ENCODE results near the gene CPLX4.

CPLX4 gene

DNA sequence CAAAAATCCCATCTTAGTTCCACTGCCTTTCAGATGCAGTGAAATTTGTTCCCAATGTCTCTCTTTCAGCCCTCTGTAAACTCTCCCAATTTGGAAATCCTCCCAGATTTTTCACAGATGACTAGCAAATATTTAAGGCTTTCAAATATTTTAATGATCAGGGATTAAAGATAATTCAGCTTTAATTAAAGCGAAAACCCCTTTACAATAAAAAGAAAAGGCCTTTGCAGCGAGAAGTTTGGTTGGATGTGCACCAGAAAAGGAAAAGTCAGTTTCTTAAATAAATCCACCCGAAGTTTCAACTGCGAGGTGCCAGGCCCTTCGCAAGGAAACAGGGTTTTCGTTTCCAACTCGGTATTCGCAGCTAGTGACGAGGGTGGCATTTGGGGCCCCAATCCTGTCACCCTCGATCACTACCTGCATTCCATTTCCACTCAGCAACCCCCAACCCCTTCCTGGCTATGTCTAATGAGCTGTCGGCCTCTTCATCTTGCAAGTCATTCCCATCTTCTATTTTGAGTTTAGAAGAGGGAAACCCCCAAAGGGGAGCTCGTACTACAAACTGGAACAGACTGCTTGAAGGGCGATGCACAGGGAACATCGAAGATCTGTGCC lies 46.7 kb downstream of the CPLX4 start:
- no peak overlapping the region for H3K27ac ChIP-seq
- TF ChIP-seq, protein P1, sequence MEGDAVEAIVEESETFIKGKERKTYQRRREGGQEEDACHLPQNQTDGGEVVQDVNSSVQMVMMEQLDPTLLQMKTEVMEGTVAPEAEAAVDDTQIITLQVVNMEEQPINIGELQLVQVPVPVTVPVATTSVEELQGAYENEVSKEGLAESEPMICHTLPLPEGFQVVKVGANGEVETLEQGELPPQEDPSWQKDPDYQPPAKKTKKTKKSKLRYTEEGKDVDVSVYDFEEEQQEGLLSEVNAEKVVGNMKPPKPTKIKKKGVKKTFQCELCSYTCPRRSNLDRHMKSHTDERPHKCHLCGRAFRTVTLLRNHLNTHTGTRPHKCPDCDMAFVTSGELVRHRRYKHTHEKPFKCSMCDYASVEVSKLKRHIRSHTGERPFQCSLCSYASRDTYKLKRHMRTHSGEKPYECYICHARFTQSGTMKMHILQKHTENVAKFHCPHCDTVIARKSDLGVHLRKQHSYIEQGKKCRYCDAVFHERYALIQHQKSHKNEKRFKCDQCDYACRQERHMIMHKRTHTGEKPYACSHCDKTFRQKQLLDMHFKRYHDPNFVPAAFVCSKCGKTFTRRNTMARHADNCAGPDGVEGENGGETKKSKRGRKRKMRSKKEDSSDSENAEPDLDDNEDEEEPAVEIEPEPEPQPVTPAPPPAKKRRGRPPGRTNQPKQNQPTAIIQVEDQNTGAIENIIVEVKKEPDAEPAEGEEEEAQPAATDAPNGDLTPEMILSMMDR (IDR thresholded peaks at IDR 0.05) = no peak
- no peak for TF ChIP-seq ZFX (IDR thresholded peaks at IDR 0.05; ENCODE audit: borderline replicate concordance)

DNA sequence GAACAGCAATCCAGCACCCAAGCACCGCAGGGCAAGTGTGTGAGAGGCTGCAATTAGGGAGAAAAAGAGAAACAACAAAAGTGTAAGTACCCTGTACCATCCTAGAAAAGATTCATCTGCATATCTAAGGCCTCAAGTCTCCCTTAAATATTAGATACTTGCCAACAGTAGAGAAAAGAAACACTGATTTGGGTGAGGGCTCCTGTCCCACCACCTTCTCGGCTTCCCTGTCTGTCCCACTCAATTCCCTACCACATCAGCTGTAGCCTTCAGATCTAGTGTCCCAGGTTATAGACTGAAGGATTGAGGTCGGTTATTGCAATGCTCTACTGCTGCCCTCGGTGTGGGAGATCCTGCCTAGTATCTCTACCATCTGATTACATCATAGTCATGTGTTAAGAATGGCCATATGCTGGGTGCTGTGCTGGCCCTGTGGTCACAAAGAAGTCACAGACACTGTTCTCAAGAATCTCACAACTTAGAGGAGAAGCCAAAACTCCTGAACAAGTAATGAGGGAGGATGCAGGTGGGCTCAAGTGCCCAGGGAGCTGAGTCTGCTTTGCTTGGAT lies 47.7 kb downstream of the CPLX4 start:
- TF ChIP-seq, protein P1 (IDR thresholded peaks at IDR 0.05) = no peak
- no peak for TF ChIP-seq ZFX (IDR thresholded peaks at IDR 0.05; ENCODE audit: borderline replicate concordance)
- H3K27ac ChIP-seq = no peak overlapping the region

DNA sequence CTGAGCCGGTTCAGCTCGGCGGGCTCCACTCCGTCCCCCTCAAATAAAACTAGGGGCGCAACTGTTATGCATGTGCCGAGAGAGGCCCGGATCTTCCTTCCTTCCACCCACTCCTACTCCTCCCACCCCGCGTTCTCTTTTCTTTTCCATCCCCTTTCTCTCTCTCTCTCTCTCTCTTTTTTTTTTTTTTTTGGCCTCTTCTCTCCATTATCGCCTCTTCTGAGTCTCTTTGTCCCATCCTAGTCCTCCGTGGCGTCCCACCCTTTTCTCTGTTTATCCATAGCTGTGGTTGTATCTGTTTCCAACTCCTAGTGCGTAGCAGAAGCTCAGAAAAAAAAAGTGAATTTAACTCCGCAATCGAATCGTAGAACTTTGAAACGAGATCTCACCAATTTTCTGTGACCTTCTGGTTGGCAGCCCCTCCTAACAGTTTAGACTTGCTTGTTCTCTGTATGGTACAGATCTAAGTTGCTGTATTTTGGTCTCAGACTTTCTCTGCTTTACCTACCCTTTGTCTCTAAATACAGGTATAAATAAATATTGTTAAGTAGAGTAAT lies 48.8 kb downstream of the CPLX4 start:
- TF ChIP-seq, protein P1 (IDR thresholded peaks at IDR 0.05) = no peak
- no peak overlapping the region for H3K27ac ChIP-seq

DNA sequence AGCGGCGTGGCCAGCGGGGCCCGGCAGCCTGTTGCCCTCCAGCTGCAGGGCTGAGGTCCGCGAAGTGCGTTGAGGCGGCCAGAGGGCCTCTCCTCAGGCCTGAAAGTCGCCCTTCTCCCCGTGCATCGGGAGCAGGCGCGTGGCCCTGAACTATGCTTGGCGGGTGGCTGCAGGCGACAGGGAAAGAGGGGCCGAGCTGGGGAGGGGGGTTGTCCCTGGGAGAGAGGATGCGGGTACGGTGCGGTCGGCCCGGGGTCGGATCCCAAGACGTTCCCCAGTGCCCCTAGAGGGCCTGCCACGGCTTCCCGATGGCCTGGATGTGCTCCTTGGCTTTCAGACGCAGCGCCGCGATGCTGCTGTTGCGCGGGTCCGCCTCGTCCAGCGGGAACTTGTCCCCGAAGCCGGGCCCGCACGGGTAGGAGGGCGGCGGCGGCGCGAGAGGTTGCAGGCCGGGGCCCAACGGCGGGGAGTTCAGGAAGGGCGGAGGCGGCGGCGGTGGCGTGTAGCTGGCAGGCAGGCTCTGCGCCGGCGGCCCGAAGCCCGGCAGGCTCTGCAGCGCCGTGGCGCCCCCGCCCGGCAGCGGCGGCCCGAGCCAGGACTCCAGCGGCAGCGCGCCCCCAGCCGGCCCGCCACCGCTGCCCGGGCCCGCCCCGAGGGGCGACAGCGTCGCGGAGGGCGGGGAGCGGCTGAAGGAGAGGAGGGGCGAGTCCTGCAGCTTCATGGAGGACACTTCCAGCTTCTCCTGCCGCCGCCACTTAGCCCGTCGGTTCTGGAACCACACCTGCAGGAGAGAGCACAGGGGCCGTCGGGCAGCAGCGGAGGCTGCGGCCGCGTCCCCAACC lies 49.5 kb downstream of the CPLX4 start:
- no peak overlapping the region for H3K27ac ChIP-seq
- TF ChIP-seq, protein P1 (IDR thresholded peaks at IDR 0.05) = peak; percentile 94
- TF ChIP-seq ZFX (IDR thresholded peaks at IDR 0.05; ENCODE audit: borderline replicate concordance) = no peak

DNA sequence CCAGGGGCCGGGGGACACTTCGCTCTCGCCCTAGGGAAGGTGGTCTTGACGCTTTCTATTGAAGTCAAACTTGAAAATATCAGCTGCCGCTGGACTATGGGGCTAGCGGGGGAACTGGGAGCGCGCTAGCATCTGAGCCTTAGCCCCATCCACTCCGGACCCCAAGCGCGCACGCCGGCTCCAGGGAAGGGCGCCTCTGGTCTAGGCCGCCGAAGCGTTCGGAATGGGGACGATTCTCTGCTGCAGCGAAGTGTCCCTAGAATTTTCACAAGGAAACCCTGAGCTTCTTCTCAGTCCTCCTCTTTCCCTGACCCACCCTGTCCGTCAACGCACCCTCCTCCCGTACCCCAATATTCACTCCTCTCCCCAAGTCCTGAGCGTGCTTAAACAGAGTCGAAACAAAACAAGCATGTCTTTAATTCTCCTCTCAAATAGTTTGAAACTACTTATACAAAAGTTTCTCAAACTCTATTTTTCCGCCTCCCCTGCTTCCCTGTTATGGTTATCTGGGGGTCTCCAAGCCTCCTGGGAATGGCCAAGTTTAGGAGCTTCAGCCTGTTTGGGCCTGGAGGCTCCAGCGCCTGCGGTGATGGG lies 50.2 kb downstream of the CPLX4 start:
- TF ChIP-seq, protein P1 (IDR thresholded peaks at IDR 0.05) = no peak
- no peak for TF ChIP-seq ZFX (IDR thresholded peaks at IDR 0.05; ENCODE audit: borderline replicate concordance)

DNA sequence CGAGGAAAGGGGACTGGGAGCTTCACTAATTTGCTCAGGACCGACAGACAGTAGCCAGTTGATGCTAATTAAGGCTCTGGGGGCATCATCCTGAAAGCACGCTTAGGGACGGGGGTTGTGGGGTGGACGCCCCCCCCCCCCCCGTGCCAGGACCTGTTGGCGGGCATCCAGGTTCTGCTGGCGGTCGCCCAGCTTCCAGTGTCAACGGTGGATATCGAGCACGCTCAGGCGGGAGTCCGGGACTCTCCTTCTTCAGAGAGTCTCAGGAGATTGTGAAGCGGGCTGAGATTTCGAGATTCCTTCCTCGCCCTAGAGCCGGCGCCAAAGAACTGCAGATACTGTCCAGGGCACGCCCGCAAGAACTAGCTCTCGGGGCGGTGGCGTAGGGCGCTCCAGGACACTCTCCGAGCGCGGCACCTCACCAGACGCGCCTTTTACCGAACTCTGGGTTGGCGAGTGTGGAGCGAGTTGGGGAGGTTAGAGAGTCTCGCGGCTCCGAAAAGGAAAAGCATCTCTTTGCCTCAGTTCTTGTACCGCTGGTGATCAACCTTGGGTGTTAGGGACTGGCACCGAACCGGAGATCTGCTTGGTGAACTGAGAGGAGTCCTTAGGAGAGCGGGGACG lies 50.8 kb downstream of the CPLX4 start:
- TF ChIP-seq, protein P1 (IDR thresholded peaks at IDR 0.05) = no peak
- no peak for TF ChIP-seq ZFX (IDR thresholded peaks at IDR 0.05; ENCODE audit: borderline replicate concordance)
- no peak overlapping the region for H3K27ac ChIP-seq

More for the DNA sequence above, 50.2 kb downstream of the CPLX4 start:
- no peak overlapping the region for H3K27ac ChIP-seq
